Stimulated activated CD8-positive, alpha-beta memory T cell treated with anti-CD3 and anti-CD28 coated beads, Interleukin-15, amount 100 ng/mL, for 48 hours (primary cell): ENCODE results near the gene HEXIM2.
"Not testable (repeated sequence)": the region's sequence is repeated elsewhere in the genome, so short reads cannot be mapped to it uniquely, and the experiment has no call there.

Source experiments
- DNase-seq, 2 donors: peaks; one replicate each; pipeline ENCODE4 v3.0.0-alpha.2; 2020; ENCODE audit warnings: low read depth in 2 of 2

Gene HEXIM2, protein sequence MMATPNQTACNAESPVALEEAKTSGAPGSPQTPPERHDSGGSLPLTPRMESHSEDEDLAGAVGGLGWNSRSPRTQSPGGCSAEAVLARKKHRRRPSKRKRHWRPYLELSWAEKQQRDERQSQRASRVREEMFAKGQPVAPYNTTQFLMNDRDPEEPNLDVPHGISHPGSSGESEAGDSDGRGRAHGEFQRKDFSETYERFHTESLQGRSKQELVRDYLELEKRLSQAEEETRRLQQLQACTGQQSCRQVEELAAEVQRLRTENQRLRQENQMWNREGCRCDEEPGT

DNA sequence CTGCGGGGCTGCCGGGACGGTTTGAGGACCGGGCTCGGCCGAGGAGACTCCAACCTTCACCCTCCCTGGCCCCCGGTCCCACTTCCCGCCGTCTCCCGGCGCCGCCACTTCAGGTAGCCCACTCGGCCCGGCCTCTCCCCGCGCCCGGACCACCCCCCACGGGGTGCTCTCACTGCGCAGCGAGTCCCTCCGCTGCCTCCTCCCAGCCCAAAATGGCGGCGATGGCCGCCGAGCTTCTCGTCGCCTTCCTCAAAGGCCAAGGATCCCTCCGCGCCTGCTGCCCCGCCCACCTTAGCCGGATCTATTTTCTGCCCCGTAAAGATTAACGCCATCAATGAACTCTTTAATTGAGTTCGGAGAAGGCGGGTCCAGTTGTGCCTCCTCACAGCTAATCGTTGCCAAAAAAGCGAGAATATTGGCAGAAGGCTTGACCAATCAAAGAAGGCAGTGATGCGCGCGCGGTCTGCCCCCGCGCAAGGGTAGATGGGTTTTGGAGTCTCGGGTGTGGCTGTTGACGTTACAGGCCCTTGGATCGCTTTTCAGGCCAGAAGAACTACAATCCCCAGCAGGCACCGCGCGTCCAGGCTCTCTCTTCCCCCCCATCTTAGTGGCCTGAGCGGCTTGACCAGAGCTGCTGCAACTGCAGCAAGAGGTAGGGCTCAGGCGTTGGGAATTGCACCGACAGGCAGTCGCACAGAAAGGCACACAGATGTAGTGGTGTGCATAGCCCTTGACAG lies at the start of gene HEXIM2:
TSS of gene HEXIM2 (plus strand) at position 588 of the 737 bp plus-strand sequence. CDS start 919 bp downstream, outside the sequence.
- peak; percentile 95 to 97 for DNase-seq

DNA sequence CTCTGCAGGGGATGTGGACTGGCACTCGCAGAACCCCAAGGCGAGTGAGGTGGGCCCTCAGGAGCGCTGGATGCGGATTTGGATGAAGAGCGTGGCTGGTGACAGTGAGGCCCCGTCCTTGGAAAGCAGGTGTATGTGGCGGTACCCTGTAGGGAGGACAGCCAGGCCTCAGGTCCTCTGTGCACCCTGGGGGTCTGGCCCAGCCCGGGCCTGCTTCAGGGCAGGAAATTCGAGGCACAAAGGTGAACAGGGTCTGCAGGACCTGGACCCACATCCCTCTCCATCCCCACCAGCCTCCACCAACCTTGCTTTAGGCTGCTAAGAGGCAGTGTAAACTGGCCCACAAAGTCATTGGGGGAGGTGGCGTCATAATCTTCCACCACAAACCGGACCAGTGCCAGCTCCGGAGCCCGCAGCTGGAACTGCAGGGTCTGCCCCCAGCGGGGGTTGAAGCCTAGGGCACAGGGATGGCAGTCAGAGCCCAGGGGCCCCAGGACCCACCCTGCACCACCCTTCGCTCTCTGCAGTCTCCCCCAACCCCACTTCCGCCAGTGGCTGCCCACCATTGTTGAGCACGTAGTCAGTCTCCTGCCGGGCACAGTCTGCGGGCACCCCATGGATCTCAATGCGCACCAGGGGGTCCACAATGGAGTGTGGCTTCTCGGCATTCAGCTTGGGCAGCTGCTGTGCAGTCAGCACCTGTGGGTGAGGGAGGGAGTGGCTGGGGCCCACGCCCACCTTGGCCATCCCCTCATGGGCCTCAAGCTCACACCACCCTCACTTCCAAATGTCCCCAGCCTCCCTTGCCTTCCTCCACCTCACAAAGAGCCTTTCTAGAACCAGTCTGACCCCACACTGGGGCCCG lies 48.9 kb upstream of the HEXIM2 start:
- no peak for DNase-seq

DNA sequence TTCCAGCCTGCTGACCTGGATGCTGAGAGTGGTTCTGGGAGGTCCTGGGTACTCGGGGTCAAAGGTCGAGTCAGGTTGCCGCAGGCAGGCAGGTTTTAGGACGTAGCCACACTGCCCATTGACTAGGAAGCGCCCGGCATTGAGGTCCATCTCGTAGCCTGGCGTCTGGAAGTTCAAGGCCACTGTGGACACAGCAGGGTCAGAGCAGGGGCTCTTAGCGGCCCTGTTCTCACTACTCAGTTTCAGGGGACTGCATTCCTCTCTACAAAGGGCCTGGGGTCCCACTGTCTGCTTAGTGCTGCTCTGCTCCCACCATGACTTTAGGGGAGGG lies 48.3 kb upstream of the HEXIM2 start:
- no peak for DNase-seq

DNA sequence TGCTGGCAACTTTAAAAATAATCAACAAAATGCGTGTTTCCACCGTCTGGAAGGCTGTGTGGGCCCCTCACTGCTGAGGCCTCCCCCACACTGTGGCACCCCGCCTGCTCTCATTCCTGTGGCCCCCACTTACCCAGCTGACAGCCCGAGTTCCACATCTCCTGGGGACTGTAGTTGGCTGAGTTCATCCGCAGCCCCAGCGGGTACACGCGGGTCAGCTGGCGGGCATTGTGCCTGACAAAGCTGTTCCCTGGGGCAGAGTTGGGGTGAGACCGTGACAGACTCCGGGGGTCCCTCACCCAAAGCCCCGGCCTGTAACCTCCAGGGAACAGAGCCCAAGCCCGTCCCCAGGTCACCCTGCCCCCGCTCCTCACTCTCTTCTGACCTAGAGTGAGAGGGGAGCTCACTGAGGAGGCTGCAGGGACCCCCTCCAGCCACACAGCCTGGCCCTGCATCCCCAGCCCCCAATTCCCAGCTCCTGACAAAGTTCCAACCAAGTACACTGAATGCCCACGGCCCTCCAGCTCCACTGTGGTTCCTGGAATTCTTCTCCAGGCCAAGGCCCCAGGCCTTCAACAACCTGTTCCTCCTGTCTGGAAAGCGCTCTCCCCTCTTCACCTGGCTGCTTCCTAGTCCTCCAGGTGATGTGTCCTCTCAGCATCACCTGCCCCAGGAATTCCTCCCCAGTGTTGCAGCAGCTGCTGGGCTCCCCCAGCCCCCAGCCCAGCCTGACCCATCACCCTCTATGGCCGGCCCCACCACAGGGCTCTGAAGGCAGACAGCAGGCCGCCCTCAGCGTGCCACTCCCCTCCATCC lies 47.4 kb upstream of the HEXIM2 start:
- no peak for DNase-seq

DNA sequence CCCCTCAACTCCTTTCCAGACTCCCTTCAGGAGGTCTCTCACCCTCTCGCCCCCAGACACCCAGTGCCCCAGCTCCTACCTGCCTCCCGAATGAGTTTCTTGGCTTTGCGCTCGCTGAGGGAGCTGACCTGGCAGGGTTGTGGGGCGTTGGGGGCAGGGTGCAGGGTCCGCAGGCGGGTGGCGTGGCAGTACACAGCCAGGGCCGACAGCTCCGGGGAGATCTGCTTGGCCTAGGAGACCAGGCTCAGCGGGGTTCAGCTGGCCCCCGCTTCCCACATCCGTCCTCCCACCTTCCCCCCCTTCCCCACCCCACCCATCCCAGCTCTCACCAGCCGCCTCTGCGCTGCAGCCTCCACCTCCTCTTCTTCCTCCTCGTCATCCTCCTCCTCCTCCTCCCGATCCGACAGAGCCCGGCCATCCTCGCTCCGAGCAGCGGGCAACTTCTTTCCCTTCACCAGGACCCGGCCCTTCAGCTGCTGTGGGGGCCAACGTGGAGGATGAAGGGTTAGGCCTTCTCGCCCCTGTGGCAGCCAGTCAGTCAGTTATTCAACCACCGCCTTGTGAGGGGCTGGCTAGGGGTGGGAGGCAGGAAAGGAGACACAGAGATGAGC lies 46.6 kb upstream of the HEXIM2 start:
- DNase-seq: no peak

DNA sequence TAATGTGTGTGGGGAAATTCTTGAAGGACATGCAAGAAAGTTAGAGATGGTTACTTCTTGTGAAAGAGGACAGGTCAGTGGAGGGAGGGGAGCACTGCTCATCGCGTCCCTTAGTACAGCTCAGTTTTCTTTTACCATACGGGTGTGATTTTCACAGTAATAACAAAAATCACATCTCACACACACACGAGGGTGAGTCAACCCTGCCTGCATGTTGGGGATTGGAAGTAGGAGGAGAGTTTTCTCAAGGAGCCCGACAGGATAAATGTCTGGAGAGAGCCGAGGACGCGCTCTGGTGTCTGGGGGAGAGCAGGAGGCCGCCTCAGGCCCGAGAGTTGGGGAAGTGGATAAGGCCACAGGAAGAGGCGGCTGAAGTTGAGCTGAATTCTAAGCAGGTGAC lies 45.8 kb upstream of the HEXIM2 start:
- DNase-seq: no peak

DNA sequence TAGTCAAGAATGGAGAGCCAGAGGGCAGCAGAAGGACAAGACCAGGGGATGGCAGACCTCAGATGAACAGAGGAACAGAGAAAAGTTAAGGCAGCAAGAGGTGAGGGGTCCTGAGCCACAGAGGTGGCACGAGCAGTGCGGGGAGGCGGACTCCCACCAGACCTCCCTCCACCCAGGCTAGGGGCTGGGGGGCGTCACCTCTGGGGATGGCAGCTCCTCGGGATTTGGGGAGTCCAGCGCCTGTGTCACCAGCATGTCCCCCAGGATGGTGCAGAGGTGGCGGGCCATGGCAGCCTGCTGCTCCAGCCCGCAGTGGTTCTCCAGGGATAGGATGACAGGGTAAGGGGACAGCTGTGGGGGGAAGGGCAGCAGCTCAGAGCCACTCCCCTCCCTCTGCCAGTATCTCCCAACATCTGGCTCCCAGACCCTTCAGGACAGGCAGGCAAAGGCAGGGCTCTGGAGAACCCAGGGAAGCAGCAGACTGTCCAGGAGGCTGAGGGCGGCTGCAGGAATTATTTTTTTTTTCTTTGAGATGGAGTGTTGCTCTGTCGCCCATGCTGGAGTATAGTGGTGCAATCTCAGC lies 45.1 kb upstream of the HEXIM2 start:
- DNase-seq: no peak

DNA sequence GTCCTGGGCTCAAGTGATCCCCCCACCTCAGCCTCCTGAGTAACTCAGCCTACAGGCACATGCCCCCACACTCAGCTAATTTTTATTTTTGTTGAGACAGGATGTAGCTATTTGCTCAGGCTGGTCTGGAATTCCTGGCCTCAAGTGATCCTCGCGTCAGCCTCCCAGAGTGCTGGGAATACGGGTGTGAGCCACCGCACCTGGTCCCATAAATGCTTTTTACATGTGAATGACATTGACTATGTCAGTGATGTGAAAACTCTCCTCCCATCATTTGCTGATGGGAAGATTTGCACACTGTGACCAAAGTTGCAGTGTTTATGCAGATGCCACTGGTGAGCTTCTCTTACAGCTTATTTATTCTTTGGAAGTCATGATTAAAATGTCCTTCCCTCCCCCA lies 44.3 kb upstream of the HEXIM2 start:
- no peak for DNase-seq

DNA sequence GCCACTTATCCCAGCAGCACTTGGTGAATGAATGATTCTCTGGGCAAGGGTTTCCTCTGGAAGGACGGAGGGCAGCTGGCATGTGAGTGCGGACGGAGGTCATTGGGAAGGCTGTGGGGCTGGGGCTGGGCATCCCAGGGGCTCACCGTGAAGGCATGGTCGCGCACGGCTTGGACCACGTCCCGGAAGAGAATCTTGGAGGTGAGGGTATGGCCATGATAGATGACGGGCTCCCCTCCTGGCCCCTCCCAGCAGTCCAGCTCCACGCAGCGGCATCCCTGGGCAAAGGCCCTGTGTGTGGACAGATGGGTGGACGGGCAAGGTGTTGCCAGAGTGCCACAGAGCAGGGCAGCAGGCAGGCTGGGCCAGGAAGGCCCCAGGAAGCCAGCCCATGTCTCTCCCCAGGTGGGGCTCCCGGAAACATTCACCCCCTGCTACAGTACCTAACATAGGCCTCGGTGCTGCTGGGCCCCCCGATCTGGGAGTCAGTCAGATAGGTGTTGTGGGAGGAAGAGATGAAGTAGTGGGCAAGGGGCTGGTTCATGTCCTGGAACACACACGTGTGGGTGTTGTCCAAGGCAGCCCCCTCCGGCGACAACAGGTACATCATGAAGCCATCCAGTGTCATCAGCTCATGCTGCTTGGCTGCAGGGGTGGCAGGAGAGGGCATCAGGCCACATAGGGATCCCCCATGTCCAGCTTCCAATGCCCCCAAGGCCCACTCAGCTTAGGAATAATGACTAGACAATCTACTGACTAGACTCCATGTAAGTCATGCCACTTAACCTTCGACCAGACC lies 43.6 kb upstream of the HEXIM2 start:
- no peak for DNase-seq

DNA sequence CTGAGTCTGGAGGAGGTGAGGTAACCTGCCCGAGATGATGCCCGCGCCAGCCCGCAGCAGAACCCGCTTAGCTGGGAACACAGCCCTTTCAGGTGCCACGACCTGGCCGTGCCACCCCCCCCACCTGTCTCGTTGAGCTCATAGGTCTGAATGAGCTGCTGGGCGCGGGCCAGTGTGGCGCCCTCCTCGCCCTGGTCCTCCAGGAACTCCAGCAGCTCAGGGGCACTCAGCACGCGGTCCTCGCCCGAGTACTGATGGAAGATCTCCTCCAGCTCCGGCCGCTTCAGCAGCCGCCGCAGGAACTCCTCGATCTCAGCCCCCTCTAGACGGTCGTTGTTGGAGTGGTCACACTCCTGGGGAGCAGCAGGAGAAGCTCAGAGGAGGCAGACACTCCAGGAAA lies 43.0 kb upstream of the HEXIM2 start:
- no peak for DNase-seq

DNA sequence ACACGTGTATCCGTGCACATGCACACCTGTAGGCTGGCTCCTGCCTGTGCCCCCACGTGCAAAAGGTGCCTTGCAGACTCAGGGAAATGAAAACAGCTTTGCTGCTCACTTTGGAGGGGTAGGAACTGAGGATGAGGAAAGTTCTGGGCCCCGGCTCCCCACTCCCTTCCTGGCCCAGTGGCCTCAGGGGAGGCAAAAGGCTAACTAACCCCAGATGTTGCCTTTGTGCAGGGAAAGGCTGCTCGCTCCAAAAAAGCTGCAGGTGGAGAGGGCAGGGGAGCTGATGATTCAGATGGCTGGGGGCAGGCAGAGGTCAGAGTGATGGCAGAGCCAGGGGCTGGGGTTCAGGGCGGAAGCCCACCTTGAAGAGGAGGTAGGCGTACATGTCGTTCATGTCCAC lies 41.7 kb upstream of the HEXIM2 start:
- DNase-seq: no peak

DNA sequence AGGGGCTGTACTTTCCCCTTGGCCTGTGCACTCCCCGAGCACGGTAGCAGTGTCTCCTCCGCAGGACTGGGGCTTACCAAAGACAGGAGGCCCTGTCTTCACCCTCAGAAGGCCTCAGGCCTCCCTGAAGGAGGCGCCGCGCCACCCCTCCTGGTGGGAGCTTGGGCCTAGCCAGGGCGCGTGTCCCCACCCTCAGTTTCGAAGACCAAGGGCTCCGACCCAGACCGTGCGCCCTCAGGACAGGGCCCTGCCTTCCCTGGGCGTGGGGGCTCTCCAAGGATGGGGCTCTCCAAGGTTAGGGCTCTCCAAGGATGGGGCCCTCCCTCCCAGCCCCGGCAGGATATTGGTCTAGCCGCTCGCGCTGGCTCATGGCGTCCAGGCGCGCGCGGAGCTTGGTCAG lies 41.1 kb upstream of the HEXIM2 start:
- DNase-seq: no peak

DNA sequence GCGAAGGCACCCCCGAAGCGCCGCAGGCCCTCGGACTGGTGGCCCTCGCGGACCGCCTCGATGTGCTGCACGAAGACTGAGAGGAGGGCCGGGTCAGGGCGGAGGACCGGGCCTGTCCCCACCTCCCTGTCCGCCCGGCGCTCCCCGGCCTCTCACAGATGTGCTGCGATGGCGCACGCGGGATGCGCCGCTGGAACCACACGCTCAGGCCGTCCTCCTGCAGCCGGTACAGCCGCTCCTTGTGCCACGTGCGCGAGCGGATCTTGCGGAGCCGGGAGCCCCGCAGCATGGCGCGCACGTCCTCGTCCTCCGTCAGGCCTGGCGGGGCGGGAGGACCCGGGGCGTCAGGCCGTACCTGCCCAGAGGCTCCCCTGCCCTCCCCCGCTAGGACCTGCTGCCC lies 40.6 kb upstream of the HEXIM2 start:
- DNase-seq: no peak

DNA sequence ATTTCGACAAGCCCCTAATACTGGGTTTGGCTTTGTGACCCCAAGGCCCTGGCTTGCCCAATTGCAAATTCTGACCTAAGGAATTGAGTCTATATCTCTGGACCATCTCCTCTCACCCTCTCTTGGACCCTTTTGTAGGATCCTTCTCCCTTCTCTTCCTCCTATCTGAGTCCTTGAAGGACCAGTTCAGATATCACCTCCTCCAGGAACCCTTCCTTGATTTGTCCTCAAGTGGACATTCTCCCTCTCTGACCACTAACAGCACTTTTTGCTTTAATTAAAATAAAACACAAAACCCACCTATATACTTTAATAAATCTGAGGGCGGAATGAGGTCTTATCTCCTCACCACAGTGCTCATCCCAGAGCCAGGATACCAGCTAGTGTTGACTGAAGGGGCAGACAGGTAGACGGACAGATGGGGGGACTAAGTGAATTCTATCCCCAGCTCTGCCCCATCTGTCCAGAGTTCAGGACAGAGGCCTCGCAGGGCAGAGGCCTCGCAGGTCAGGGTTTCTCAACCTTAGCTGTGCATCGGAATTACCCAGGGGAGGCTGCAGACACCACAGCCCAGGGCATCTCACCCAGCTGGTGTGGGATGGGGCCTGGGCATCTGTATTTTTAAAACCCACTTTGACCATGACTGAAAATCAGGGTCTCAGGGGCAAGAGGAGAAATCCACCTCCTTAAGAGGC lies 38.5 kb upstream of the HEXIM2 start:
- no peak for DNase-seq

DNA sequence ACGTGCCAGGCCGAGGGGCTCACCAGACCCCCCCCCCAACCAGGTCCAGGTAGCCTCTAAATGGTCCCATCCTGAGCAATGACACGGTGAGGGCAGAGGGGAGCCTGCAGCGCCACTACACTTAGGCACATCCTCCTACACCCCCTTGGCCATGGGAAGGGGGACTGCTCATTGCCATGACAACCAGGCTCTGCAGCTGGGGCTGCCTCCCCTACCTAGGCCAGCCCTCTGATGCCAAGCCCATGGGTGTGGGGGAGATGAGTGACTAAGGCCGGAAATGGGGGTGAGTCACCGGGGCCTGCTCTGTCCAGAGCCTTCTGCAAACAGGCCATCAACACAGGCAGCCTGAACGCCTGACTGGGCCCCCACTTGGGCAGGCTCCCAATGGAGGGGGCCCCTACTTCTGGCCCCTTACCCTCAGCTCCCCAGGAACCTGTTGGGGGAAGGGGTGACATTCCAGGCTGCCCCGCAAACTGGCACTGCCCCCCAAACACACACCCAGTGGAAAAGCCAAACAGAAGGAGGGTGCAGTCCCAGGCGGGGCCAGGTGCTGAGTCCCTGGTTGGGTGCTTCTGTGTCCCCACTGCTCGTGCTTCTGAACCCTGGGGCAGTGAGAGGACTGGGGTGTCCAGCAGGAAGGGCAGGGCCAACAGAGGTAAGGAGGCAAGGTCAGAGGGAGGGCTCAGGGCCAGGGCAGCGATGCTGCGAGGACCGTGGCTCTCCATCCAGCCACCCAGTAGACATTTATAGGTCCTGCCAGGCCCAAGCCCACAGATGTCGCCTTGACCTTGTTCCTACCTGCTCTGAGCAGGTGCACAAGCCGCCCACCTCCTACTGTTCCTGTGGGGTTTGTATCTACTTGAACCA lies 37.5 kb upstream of the HEXIM2 start:
- no peak for DNase-seq

DNA sequence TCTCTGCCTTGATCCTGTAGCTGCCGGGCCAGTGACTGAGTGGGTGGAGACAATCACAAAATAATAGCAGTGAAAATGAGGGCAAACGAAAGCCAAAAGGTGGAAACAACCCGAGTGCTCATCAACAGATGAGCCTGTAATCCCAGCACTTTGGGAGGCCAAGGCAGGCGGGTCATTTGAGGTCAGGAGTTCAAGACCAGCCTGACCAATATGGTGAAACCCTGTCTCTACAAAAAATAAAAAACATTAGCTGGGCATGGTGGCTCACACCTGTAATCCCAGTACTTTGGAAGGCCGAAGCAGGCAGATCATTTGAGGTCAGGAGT lies 36.9 kb upstream of the HEXIM2 start:
- DNase-seq: not testable (repeated sequence)

DNA sequence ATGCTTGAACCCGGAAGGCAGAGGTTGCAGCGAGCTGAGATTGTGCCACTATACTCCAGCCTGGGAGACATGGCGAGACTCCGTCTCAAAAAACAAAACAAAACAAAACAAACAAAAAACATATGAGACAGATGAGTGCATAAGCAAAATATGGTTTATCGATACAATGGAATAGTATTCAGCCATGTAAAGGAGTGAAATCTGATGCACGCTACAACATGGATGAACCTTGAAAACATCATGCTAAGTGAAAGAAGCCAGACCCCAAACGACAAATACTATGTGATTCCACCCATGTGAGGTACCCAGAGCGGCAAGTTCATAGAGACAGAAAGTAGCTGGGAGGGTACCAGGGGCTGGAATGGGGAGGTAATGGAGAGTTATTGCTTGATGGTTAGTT lies 36.2 kb upstream of the HEXIM2 start:
- DNase-seq: no peak

DNA sequence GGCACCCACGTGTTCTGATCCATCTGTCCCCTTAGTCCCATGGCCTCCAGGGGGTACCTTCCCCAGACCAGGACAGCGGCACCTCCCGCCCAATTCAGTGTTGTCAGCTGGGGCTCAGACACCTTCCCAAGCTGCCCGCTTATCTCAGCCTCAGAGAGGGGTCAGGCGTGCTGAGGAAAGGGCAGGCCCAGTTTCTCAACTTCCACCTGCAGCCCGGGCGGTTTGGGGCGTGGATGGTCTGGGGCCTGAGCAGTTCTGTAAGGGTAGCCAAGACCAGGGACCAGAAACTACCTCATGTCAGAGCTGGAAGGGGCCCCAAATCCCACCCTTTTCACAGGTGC lies 34.5 kb upstream of the HEXIM2 start:
- DNase-seq: no peak
